HepG2 (cell line): ENCODE data around the gene SLC39A1. TPM values are rescaled to one million over a fixed set of nuclear protein-coding genes. Genes with fewer than 3 reads are reported as not detected.

ENCODE experiments used
- AGO1 ChIP-seq: fragments of 200-400 bp; formaldehyde crosslinking; IDR thresholded peaks from 2 replicates; pipeline ENCODE4 v1.6.1; 2017; ENCODE audit warnings: mild to moderate bottlenecking, low read depth, low read length, moderate library complexity; ENCODE audit not compliant: poor library complexity, severe bottlenecking
- ARNT ChIP-seq: fragments of 450-650 bp; IDR thresholded peaks from 2 replicates; pipeline ENCODE4 v1.6.1; 2017
- ATF4 ChIP-seq, 2 experiments: fragments of 450-650 bp in 1 of 2; sonication (generic) in 1 of 2; formaldehyde crosslinking; IDR thresholded peaks; 2 replicates each; pipeline versions ENCODE4 v1.5.0 to v1.8.0; 2020 to 2022; ENCODE audit warnings: mild to moderate bottlenecking in 1 of 2, missing genetic modification reagents in 1 of 2
- BRF2 ChIP-seq: sonication (generic); formaldehyde crosslinking; IDR thresholded peaks from 2 replicates; pipeline ENCODE4 v1.8.1; 2022; ENCODE audit warnings: mild to moderate bottlenecking, missing genetic modification reagents
- FOXP4 ChIP-seq: sonication (generic); formaldehyde crosslinking; IDR thresholded peaks from 2 replicates; pipeline ENCODE4 v1.4.0; 2020; ENCODE audit warnings: missing genetic modification reagents
- HHEX ChIP-seq: IDR thresholded peaks from 2 replicates; pipeline ENCODE4 v1.6.1; 2016; ENCODE audit warnings: control low read depth
- IKZF5 ChIP-seq: IDR thresholded peaks from 2 replicates; pipeline ENCODE4 v1.6.1; 2018; ENCODE audit warnings: missing genetic modification reagents, mild to moderate bottlenecking, missing compliant biosample characterization
- KDM1A ChIP-seq: IDR thresholded peaks from 2 replicates; pipeline ENCODE4 v1.6.1; 2016; ENCODE audit warnings: missing compliant biosample characterization
- MBD4 ChIP-seq: IDR thresholded peaks from 2 replicates; pipeline ENCODE4 v1.6.1; 2012; ENCODE audit warnings: low read length, inconsistent platforms, borderline replicate concordance
- NFE2L2 ChIP-seq: fragments of 150-350 bp; IDR thresholded peaks from 2 replicates; pipeline ENCODE4 v1.6.1; 2014; ENCODE audit warnings: low read length
- NPAS2 ChIP-seq: sonication (generic); formaldehyde crosslinking; IDR thresholded peaks from 2 replicates; pipeline ENCODE4 v1.8.0; 2022; ENCODE audit warnings: mild to moderate bottlenecking, missing genetic modification reagents, borderline replicate concordance
- RFXAP ChIP-seq: sonication (generic); formaldehyde crosslinking; IDR thresholded peaks from 2 replicates; pipeline ENCODE4 v1.4.0; 2020; ENCODE audit warnings: missing genetic modification reagents, borderline replicate concordance
- SAP130 ChIP-seq: IDR thresholded peaks from 2 replicates; pipeline ENCODE4 v1.6.1; 2016; ENCODE audit warnings: low read depth
- SCMH1 ChIP-seq: sonication (generic); formaldehyde crosslinking; IDR thresholded peaks from 2 replicates; pipeline ENCODE4 v1.9.0; 2021; ENCODE audit warnings: missing genetic modification reagents, mild to moderate bottlenecking, borderline replicate concordance
- SETDB1 ChIP-seq: sonication (generic); formaldehyde crosslinking; IDR thresholded peaks from 2 replicates; pipeline ENCODE4 v1.5.1; 2020; ENCODE audit warnings: missing genetic modification reagents, mild to moderate bottlenecking, borderline replicate concordance
- SIN3A ChIP-seq: IDR thresholded peaks from 2 replicates; pipeline ENCODE4 v1.6.1; 2011; ENCODE audit warnings: low read depth, mild to moderate bottlenecking, control low read depth, low read length, borderline replicate concordance
- SNAI1 ChIP-seq: sonication (generic); formaldehyde crosslinking; IDR thresholded peaks from 2 replicates; pipeline ENCODE4 v1.5.0; 2020; ENCODE audit warnings: mild to moderate bottlenecking, missing genetic modification reagents, borderline replicate concordance
- ZFP36L2 ChIP-seq: sonication (generic); formaldehyde crosslinking; IDR thresholded peaks from 2 replicates; pipeline ENCODE4 v1.4.0; 2020; ENCODE audit warnings: missing genetic modification reagents
- ZNF225 ChIP-seq: sonication (generic); formaldehyde crosslinking; IDR thresholded peaks from 2 replicates; pipeline ENCODE4 v1.4.0; 2020; ENCODE audit warnings: mild to moderate bottlenecking, missing genetic modification reagents
- ZNF230 ChIP-seq: sonication (generic); formaldehyde crosslinking; IDR thresholded peaks from 2 replicates; pipeline ENCODE4 v1.4.0; 2020; ENCODE audit warnings: mild to moderate bottlenecking, missing genetic modification reagents
- ZNF468 ChIP-seq: sonication (generic); formaldehyde crosslinking; IDR thresholded peaks from 2 replicates; pipeline ENCODE4 v1.8.0; 2022; ENCODE audit warnings: mild to moderate bottlenecking, moderate library complexity, missing genetic modification reagents
- ZNF570 ChIP-seq: sonication (generic); formaldehyde crosslinking; IDR thresholded peaks from 2 replicates; pipeline ENCODE4 v1.4.0; 2020; ENCODE audit warnings: mild to moderate bottlenecking, missing genetic modification reagents, borderline replicate concordance
- ZNF572 ChIP-seq: sonication (generic); formaldehyde crosslinking; IDR thresholded peaks from 2 replicates; pipeline ENCODE4 v1.5.1; 2020; ENCODE audit warnings: mild to moderate bottlenecking, missing genetic modification reagents
- ZNF616 ChIP-seq: sonication (generic); formaldehyde crosslinking; IDR thresholded peaks from 2 replicates; pipeline ENCODE4 v1.5.0; 2020; ENCODE audit warnings: low read depth, mild to moderate bottlenecking, missing genetic modification reagents
- ZNF773 ChIP-seq: sonication (generic); formaldehyde crosslinking; IDR thresholded peaks from 2 replicates; pipeline ENCODE4 v1.4.0; 2020; ENCODE audit warnings: missing genetic modification reagents, borderline replicate concordance
- ZNF780A ChIP-seq: sonication (generic); formaldehyde crosslinking; IDR thresholded peaks from 2 replicates; pipeline ENCODE4 v1.8.0; 2022; ENCODE audit warnings: mild to moderate bottlenecking, missing genetic modification reagents, moderate library complexity
- ZZZ3 ChIP-seq: sonication (generic); formaldehyde crosslinking; IDR thresholded peaks from 2 replicates; pipeline ENCODE4 v1.4.0; 2020; ENCODE audit warnings: missing genetic modification reagents, mild to moderate bottlenecking, borderline replicate concordance
- polyA plus RNA-seq, 8 experiments: library from polyadenylated mRNA; depleted of rRNA in 3 of 8; stranded (reverse) in 7 of 8; unstranded in 1 of 8; fragments of >200 nt; fragmentation: Illumina TruSeq in 4 of 8; extraction: Trizol in 4 of 8; gene quantifications; 2 replicates each; pipeline versions ENCODE4 v1.2.1 to v1.2.3, GENCODE V29; 2011 to 2016; ENCODE audit warnings: low read depth in 4 of 8, missing spikeins in 1 of 8, mixed read lengths in 1 of 8; ENCODE audit not compliant: insufficient read depth in 1 of 8
- total RNA-seq, 5 experiments: library from RNA; depleted of rRNA; stranded (reverse); fragments of >200 nt; fragmentation: Illumina TruSeq; extraction: Trizol; gene quantifications; 2 replicates each; pipeline ENCODE4 v1.2.3, GENCODE V29; 2016; ENCODE audit warnings: low read depth in 1 of 5

SLC39A1 gene
- total and polyA plus RNA-seq, 2 of the 13 experiments (the other 11 are each of a cell fraction or from before 2014, with no cell fraction given) = 71.2 to 78.4 TPM

- TF ChIP-seq BRF2 (CRISPR knock-in tag) (no peak), SIN3A (peak; percentile 79; the same call in 1 of the 2 replicates), SCMH1 (no peak), KDM1A (CRISPR knock-in tag) (no peak), ATF4 (CRISPR knock-in tag; IDR thresholded peaks at IDR 0.05) (no peak), RFXAP (CRISPR knock-in tag) (no peak), ARNT (no peak), MBD4 (no peak), HHEX (CRISPR knock-in tag) (no peak), NPAS2 (CRISPR knock-in tag) (no peak), ZNF572 (CRISPR knock-in tag) (0 out of 2 replicates have a peak, but pooled peaks have one; percentile 33), SETDB1 (CRISPR knock-in tag) (no peak), ZNF570 (CRISPR knock-in tag) (no peak), NFE2L2 (no peak), IKZF5 (no peak), ZNF468 (CRISPR knock-in tag) (no peak), ZNF780A (CRISPR knock-in tag) (no peak), ZNF230 (CRISPR knock-in tag) (no peak), FOXP4 (CRISPR knock-in tag) (no peak; the same call in 1 of the 2 replicates), ZNF225 (CRISPR knock-in tag) (no peak), SNAI1 (CRISPR knock-in tag) (no peak), ZNF773 (CRISPR knock-in tag) (no peak), ZFP36L2 (CRISPR knock-in tag) (no peak), ZNF616 (peak; percentile 56; the same call in 1 of the 2 replicates), SAP130 (CRISPR knock-in tag) (peak; percentile 57), AGO1 (peak; percentile 48), ZZZ3 (no peak; the same call in 1 of the 2 replicates)
Observed at GRCh38 chr1:153963030-153963849, at the start of gene SLC39A1 (continued).
